Stimulated activated naive B cell treated with anti-CD40 and anti-IgM and Interleukin-4, amounts not matched to agents 10 μg/mL and 1 μg/mL and 100 μg/mL, for 72 hours (primary cell): ENCODE measurements around the gene MADD.

Experiments used
- ATAC-seq, 2 donors: fragments of 150-1000 bp; cut with Tn5 transposase; replicated peaks; 2 replicates each; pipeline ENCODE4 v1.10.0; 2021; ENCODE audit warnings: moderate library complexity in 1 of 2
- DNase-seq: peaks from one replicate; pipeline ENCODE4 v3.0.0; 2021
- H3K27ac Mint-ChIP-seq: one replicate; pipeline ENCODE4 v1.8.0; 2022; ENCODE audit warnings: mild to moderate bottlenecking, mixed read lengths
- H3K27me3 Mint-ChIP-seq, 2 donors: one replicate each; pipeline ENCODE4 v1.8.0; 2022; ENCODE audit warnings: mixed read lengths in 2 of 2
- H3K36me3 Mint-ChIP-seq, 2 donors: one replicate each; pipeline ENCODE4 v1.8.0; 2022; ENCODE audit warnings: mixed read lengths in 2 of 2, mild to moderate bottlenecking in 1 of 2
- H3K4me1 Mint-ChIP-seq, 2 donors: one replicate each; pipeline ENCODE4 v1.8.0; 2022; ENCODE audit warnings: mixed read lengths in 2 of 2, mild to moderate bottlenecking in 1 of 2
- H3K4me3 Mint-ChIP-seq, 2 donors: one replicate each; pipeline ENCODE4 v1.8.0; 2022; ENCODE audit warnings: mild to moderate bottlenecking in 2 of 2, mixed read lengths in 2 of 2, moderate library complexity in 1 of 2
- H3K9me3 Mint-ChIP-seq, 2 donors: one replicate each; pipeline ENCODE4 v1.8.0; 2022; ENCODE audit warnings: mixed read lengths in 2 of 2, mild to moderate bottlenecking in 1 of 2

The MADD gene

GRCh38 chr11:47372422-47372821, 102.5 kb downstream of the MADD start:
- H3K9me3 Mint-ChIP-seq: no peaks in the 10 kb centered on the region
- ATAC-seq (no peak), DNase-seq (no peak)
- H3K27ac Mint-ChIP-seq: peak overlapping the region; percentile 88
- H3K27me3 Mint-ChIP-seq: no peaks in the 10 kb centered on the region
- no peak overlapping the region for H3K4me3 Mint-ChIP-seq
- H3K4me1 Mint-ChIP-seq: peaks cover 46 to 83% of the 10 kb centered on the region in 2 donors
- H3K36me3 Mint-ChIP-seq: peaks cover 40 to 62% of the 10 kb centered on the region in 2 donors

- H3K36me3 Mint-ChIP-seq: peaks cover 44 to 63% of the 10 kb centered on the region in 2 donors
- peak overlapping the region; percentile 92 for H3K27ac Mint-ChIP-seq
- no peaks in the 10 kb centered on the region for H3K27me3 Mint-ChIP-seq
- peaks cover 44 to 75% of the 10 kb centered on the region in 2 donors for H3K4me1 Mint-ChIP-seq
- peak overlapping the region in 1 of 2 donors; percentile 60 for H3K4me3 Mint-ChIP-seq
- ATAC-seq (peak; percentile 27 to 32), DNase-seq (peak; percentile 43)
- no peaks in the 10 kb centered on the region for H3K9me3 Mint-ChIP-seq
Observed at GRCh38 chr11:47373876-47374719, 104.2 kb downstream of the MADD start.

- Mint-ChIP-seq H3K4me1 (peaks cover 39 to 70% of the 10 kb centered on the region in 2 donors), H3K4me3 (peak overlapping the region in 1 of 2 donors; percentile 60), H3K27ac (peak overlapping the region; percentile 92), H3K27me3 (no peaks in the 10 kb centered on the region), H3K9me3 (no peaks in the 10 kb centered on the region), H3K36me3 (peaks cover 43 to 57% of the 10 kb centered on the region in 2 donors)
- no peak for ATAC-seq
- DNase-seq: no peak
Observed at GRCh38 chr11:47374720-47375019, 104.7 kb downstream of the MADD start.

GRCh38 chr11:47375020-47375419, 105.1 kb downstream of the MADD start:
- Mint-ChIP-seq H3K27me3 (no peaks in the 10 kb centered on the region), H3K36me3 (peaks cover 41 to 54% of the 10 kb centered on the region in 2 donors), H3K4me3 (peak overlapping the region in 1 of 2 donors; percentile 60), H3K9me3 (no peaks in the 10 kb centered on the region), H3K27ac (peak overlapping the region; percentile 92), H3K4me1 (peaks cover 37 to 66% of the 10 kb centered on the region in 2 donors)
- ATAC-seq (no peak), DNase-seq (no peak)

GRCh38 chr11:47375546-47376085, 105.7 kb downstream of the MADD start:
- H3K4me3 Mint-ChIP-seq: peak overlapping the region in 1 of 2 donors; percentile 60
- H3K27me3 Mint-ChIP-seq: no peaks in the 10 kb centered on the region
- H3K36me3 Mint-ChIP-seq: peaks cover 41 to 52% of the 10 kb centered on the region in 2 donors
- H3K4me1 Mint-ChIP-seq: peaks cover 36 to 62% of the 10 kb centered on the region in 2 donors
- no peak overlapping the region for H3K27ac Mint-ChIP-seq
- DNase-seq: no peak
- no peak for ATAC-seq
- no peaks in the 10 kb centered on the region for H3K9me3 Mint-ChIP-seq

- ATAC-seq (no peak), DNase-seq (no peak)
- Mint-ChIP-seq H3K4me3 (no peak overlapping the region), H3K27me3 (no peaks in the 10 kb centered on the region), H3K36me3 (peaks cover 37 to 47% of the 10 kb centered on the region in 2 donors), H3K27ac (no peak overlapping the region), H3K9me3 (no peaks in the 10 kb centered on the region), H3K4me1 (peaks cover 35 to 57% of the 10 kb centered on the region in 2 donors)
Observed at GRCh38 chr11:47376107-47376524, 106.2 kb downstream of the MADD start.

GRCh38 chr11:47376525-47377371, 106.8 kb downstream of the MADD start:
- peaks cover 34 to 51% of the 10 kb centered on the region in 2 donors for H3K4me1 Mint-ChIP-seq
- peaks cover 35 to 44% of the 10 kb centered on the region in 2 donors for H3K36me3 Mint-ChIP-seq
- no peaks in the 10 kb centered on the region for H3K27me3 Mint-ChIP-seq
- H3K4me3 Mint-ChIP-seq: no peak overlapping the region
- DNase-seq: no peak
- peak; percentile 45 to 50 for ATAC-seq
- no peak overlapping the region for H3K27ac Mint-ChIP-seq
- H3K9me3 Mint-ChIP-seq: no peaks in the 10 kb centered on the region

- Mint-ChIP-seq H3K4me3 (no peak overlapping the region), H3K9me3 (no peaks in the 10 kb centered on the region), H3K27ac (no peak overlapping the region), H3K4me1 (peaks cover 30 to 48% of the 10 kb centered on the region in 2 donors), H3K36me3 (peaks cover 26 to 36% of the 10 kb centered on the region in 2 donors), H3K27me3 (no peaks in the 10 kb centered on the region)
- peak; percentile 27 to 38 for ATAC-seq
- DNase-seq: no peak
Observed at GRCh38 chr11:47377571-47378009, 107.7 kb downstream of the MADD start.

- peak; percentile 77 for DNase-seq
- Mint-ChIP-seq H3K36me3 (peaks cover 23 to 31% of the 10 kb centered on the region in 2 donors), H3K27me3 (no peaks in the 10 kb centered on the region), H3K9me3 (no peaks in the 10 kb centered on the region), H3K4me1 (peaks cover 28 to 43% of the 10 kb centered on the region in 2 donors), H3K4me3 (no peak within 1 kb of the TSS), H3K27ac (no peak within 1 kb of the TSS)
- ATAC-seq: peak; percentile 82 to 85
Observed at GRCh38 chr11:47378010-47378835, 108.3 kb downstream of the MADD start, which contains the start of gene SPI1. SPI1 (minus strand) TSS chr11:47378547; CDS start chr11:47378353, 194 bp downstream.

- no peak for DNase-seq
- peak; percentile 4 to 6 for ATAC-seq
- Mint-ChIP-seq H3K9me3 (no peaks in the 10 kb centered on the region), H3K27ac (no peak overlapping the region), H3K27me3 (no peaks in the 10 kb centered on the region), H3K4me1 (peaks cover 27 to 39% of the 10 kb centered on the region in 2 donors), H3K36me3 (peaks cover 23 to 31% of the 10 kb centered on the region in 2 donors), H3K4me3 (no peak overlapping the region)
Observed at GRCh38 chr11:47378836-47379170, 108.9 kb downstream of the MADD start.

GRCh38 chr11:47379317-47379716, 109.4 kb downstream of the MADD start:
- Mint-ChIP-seq H3K36me3 (peaks cover 23 to 31% of the 10 kb centered on the region in 2 donors), H3K27ac (no peak overlapping the region)

More at GRCh38 chr11:47379317-47379716, 109.4 kb downstream of the MADD start:
- ATAC-seq (no peak), DNase-seq (no peak)
- no peak overlapping the region for H3K4me3 Mint-ChIP-seq
- H3K9me3 Mint-ChIP-seq: no peaks in the 10 kb centered on the region
- peaks cover 24 to 34% of the 10 kb centered on the region in 2 donors for H3K4me1 Mint-ChIP-seq
- no peaks in the 10 kb centered on the region for H3K27me3 Mint-ChIP-seq
